HG03432 (cell line): Measurements from ENCODE around the gene HCN4.

Experiments
- ATAC-seq: cut with Tn5 transposase; IDR thresholded peaks from one replicate; pipeline ENCODE4 v1.9.1; 2021; ENCODE audit warnings: mild to moderate bottlenecking, moderate library complexity; ENCODE audit not compliant: unreplicated experiment

The HCN4 gene

GRCh38 chr15:73349191-73349590 is 19.6 kb downstream of the HCN4 start:
- ATAC-seq, result no peak

GRCh38 chr15:73346735-73347312 is 21.9 kb downstream of the HCN4 start:
- no peak for ATAC-seq

GRCh38 chr15:73345658-73346057 is 23.1 kb downstream of the HCN4 start:
- ATAC-seq, result no peak

- ATAC-seq, result no peak
These were observed 24.7 kb downstream of the HCN4 start for GRCh38 chr15:73344056-73344455.

- no peak for ATAC-seq
These were observed 26.7 kb downstream of the HCN4 start for GRCh38 chr15:73341886-73342600.

GRCh38 chr15:73340502-73341192 is 28.1 kb downstream of the HCN4 start:
- no peak for ATAC-seq

- ATAC-seq, result no peak
These were observed 30.0 kb downstream of the HCN4 start for GRCh38 chr15:73338606-73339374.

- ATAC-seq, result no peak
These were observed 30.7 kb downstream of the HCN4 start for GRCh38 chr15:73338058-73338457.

- no peak for ATAC-seq
These were observed 31.6 kb downstream of the HCN4 start for GRCh38 chr15:73337187-73337586.

- ATAC-seq, result no peak
These were observed 32.0 kb downstream of the HCN4 start for GRCh38 chr15:73336756-73337155.

GRCh38 chr15:73335471-73335870 is 33.3 kb downstream of the HCN4 start:
- no peak for ATAC-seq

- no peak for ATAC-seq
These were observed 33.7 kb downstream of the HCN4 start for GRCh38 chr15:73335026-73335425.

GRCh38 chr15:73334086-73334485 is 34.7 kb downstream of the HCN4 start:
- no peak for ATAC-seq

- ATAC-seq, result no peak
These were observed 35.8 kb downstream of the HCN4 start for GRCh38 chr15:73333001-73333400.

GRCh38 chr15:73331991-73332925 is 36.5 kb downstream of the HCN4 start:
- ATAC-seq, result no peak

- ATAC-seq, result no peak
These were observed 37.3 kb downstream of the HCN4 start for GRCh38 chr15:73331501-73331900.

- ATAC-seq, result no peak
These were observed 38.3 kb downstream of the HCN4 start for GRCh38 chr15:73330206-73331051.

- no peak for ATAC-seq
These were observed 39.1 kb downstream of the HCN4 start for GRCh38 chr15:73329501-73330200.

- ATAC-seq, result no peak
These were observed 39.8 kb downstream of the HCN4 start for GRCh38 chr15:73328981-73329380.
